HL-60 (cell line): ENCODE measurements around the gene ANKRD62.

Source experiments
- DNase-seq, 2 experiments: peaks; one replicate each; pipeline ENCODE4 v3.0.0-alpha.2; 2010 to 2020; ENCODE audit warnings: low read depth in 1 of 2, low spot score in 1 of 2
- H3K27ac ChIP-seq: fragments of 250-450 bp; sonication (Bioruptor Pico); replicated peaks from 2 replicates; pipeline ENCODE4 v1.5.1; 2020; ENCODE audit warnings: mild to moderate bottlenecking, moderate library complexity
- H3K27me3 ChIP-seq: fragments of 250-450 bp; sonication (Bioruptor Pico); 2 replicates; pipeline ENCODE4 v1.5.1; 2021; ENCODE audit warnings: mild to moderate bottlenecking, moderate library complexity; ENCODE audit not compliant: insufficient read depth, poor library complexity, severe bottlenecking
- H3K4me3 ChIP-seq: replicated peaks from 2 replicates; pipeline ENCODE4 v1.5.1; 2011; ENCODE audit warnings: mild to moderate bottlenecking, control low read depth, low read length; ENCODE audit not compliant: insufficient read depth
- CTCF ChIP-seq: IDR thresholded peaks from one replicate; pipeline ENCODE4 v1.5.1; 2011; ENCODE audit warnings: low read length, control low read depth, inconsistent platforms; ENCODE audit not compliant: insufficient read depth
- GABPA ChIP-seq: IDR thresholded peaks from 2 replicates; pipeline ENCODE4 v1.6.1; 2012; ENCODE audit warnings: low read depth
- POLR2AphosphoS5 ChIP-seq: IDR thresholded peaks from 2 replicates; pipeline ENCODE4 v1.6.1; 2012; ENCODE audit warnings: low read depth
- REST ChIP-seq: IDR thresholded peaks from 2 replicates; pipeline ENCODE4 v1.6.1; 2012; ENCODE audit warnings: low read depth; ENCODE audit not compliant: insufficient replicate concordance
- SPI1 ChIP-seq: IDR thresholded peaks from 2 replicates; pipeline ENCODE4 v1.6.1; 2012; ENCODE audit warnings: low read depth, mild to moderate bottlenecking, borderline replicate concordance

Gene ANKRD62

GRCh38 chr18:12056884-12057402, 36.7 kb upstream of the ANKRD62 start:
- no peak for TF ChIP-seq REST
- no peak for TF ChIP-seq GABPA
- no peak for TF ChIP-seq CTCF
- no peak for TF ChIP-seq POLR2AphosphoS5
- no peak for TF ChIP-seq SPI1

GRCh38 chr18:12057419-12058039, 36.1 kb upstream of the ANKRD62 start:
- Histone ChIP-seq H3K27me3 (no peaks in the 10 kb centered on the region), H3K4me3 (no peak overlapping the region), H3K27ac (no peak overlapping the region)
- TF ChIP-seq CTCF (no peak), POLR2AphosphoS5 (no peak), REST (no peak), SPI1 (no peak), GABPA (no peak)
- no peak for DNase-seq

More at GRCh38 chr18:12056884-12057402, 36.7 kb upstream of the ANKRD62 start:
- Histone ChIP-seq H3K27ac (no peak overlapping the region), H3K27me3 (no peaks in the 10 kb centered on the region), H3K4me3 (no peak overlapping the region)
- DNase-seq: no peak

GRCh38 chr18:12059334-12060181, 34.1 kb upstream of the ANKRD62 start:
- no peak overlapping the region for H3K27ac ChIP-seq
- H3K4me3 ChIP-seq: no peak overlapping the region
- no peak for DNase-seq
- TF ChIP-seq POLR2AphosphoS5: no peak
- H3K27me3 ChIP-seq: no peaks in the 10 kb centered on the region

- no peak for TF ChIP-seq CTCF
- TF ChIP-seq GABPA: no peak
- TF ChIP-seq POLR2AphosphoS5: no peak
- TF ChIP-seq SPI1: no peak
- TF ChIP-seq REST: no peak
- Histone ChIP-seq H3K4me3 (no peak overlapping the region), H3K27ac (no peak overlapping the region), H3K27me3 (no peaks in the 10 kb centered on the region)
- DNase-seq: no peak
Observed at GRCh38 chr18:12060182-12060870, 33.3 kb upstream of the ANKRD62 start.
